Measurements from ENCODE around the gene SMIM29. TPM values are rescaled to one million over a fixed set of nuclear protein-coding genes. Genes with fewer than 3 reads are reported as not detected.

SMIM29 gene
- 18.1 to 30.9 TPM (median 28.9 TPM) in 5 replicates for total RNA-seq (2022; extraction: Qiagen RNA extraction; ENCODE audit: low read depth)

DNA sequence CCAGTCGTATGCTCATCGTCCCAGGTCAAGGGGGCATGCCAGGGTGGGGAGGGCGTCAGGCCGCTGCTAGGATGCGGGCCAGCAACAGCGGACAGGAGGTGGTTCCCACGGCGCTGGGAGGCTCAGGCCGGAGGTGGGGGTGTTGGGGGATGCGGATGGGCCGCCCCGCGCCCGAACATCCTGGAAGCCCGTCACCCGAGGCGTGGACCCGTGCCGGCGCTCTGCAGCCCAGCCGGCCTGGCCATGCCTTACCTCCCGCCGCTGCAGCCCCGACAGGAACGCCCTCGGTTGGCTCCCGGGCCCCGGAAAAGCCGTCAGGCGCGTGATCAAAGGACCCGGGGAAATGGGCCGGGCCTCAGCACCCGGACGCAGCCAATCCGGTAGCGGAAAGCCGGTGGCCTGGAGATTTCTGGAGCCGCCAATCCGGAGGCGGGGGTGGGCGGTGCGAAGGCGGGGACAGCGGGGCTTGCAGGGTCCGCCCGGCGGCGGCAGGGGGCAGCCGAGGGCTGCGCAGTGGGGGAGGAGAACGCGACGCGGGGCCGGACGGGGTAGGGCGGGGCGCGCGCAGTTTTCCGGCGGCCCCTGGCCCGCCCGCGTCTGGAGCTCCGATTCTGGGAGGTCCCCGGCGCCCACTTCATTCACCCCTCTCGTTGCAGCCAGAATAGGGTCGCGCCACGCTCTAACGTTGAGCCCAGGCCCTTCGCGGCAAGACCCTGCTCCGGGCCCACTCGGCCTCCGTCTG is at the start of gene SMIM29:
TSS of gene SMIM29 (minus strand) at position 280 of the 742 bp plus-strand sequence. CDS start 1,215 bp downstream, outside the sequence.

GRCh38 chr6:34236443-34237315 is 12.1 kb downstream of the SMIM29 start, which contains the start of gene HMGA1:
Gene HMGA1 (plus strand): TSS chr6:34236873. CDS start chr6:34240781, 3,908 bp downstream.

Other genes starting within 250 kb of the SMIM29 start
- 0.05 to 0.10 TPM (median 0.07 TPM) in 3 of 5 replicates, not detected in the others for gene GRM4, start 102.9 kb downstream of the SMIM29 start, total RNA-seq (2022; extraction: Qiagen RNA extraction; ENCODE audit: low read depth)
- 535 to 704 TPM (median 665 TPM) in 5 replicates for gene HMGA1, start 12.1 kb downstream of the SMIM29 start, total RNA-seq (2022; extraction: Qiagen RNA extraction; ENCODE audit: low read depth)
- gene NUDT3, start 143.7 kb upstream of the SMIM29 start, total RNA-seq (2022; extraction: Qiagen RNA extraction; ENCODE audit: low read depth): 5.8 to 8.6 TPM (median 6.4 TPM) in 5 replicates
- 1,988 to 2,281 TPM (median 2,050 TPM) in 5 replicates for gene RPS10, start 177.1 kb upstream of the SMIM29 start, total RNA-seq (2022; extraction: Qiagen RNA extraction; ENCODE audit: low read depth)
- 0.03 to 0.09 TPM (median 0.07 TPM) in 4 of 5 replicates, not detected in the other for gene PACSIN1, start 217.1 kb upstream of the SMIM29 start, total RNA-seq (2022; extraction: Qiagen RNA extraction; ENCODE audit: low read depth)